ENCODE results near the gene CEP170. TPM values are rescaled to one million over a fixed set of nuclear protein-coding genes. Genes with fewer than 3 reads are reported as not detected.
"Not testable (repeated sequence)": the region's sequence is repeated elsewhere in the genome, so short reads cannot be mapped to it uniquely, and the experiment has no call there.

The CEP170 gene
- total RNA-seq, 1 donor from 2014 or later, result 164 TPM

DNA sequence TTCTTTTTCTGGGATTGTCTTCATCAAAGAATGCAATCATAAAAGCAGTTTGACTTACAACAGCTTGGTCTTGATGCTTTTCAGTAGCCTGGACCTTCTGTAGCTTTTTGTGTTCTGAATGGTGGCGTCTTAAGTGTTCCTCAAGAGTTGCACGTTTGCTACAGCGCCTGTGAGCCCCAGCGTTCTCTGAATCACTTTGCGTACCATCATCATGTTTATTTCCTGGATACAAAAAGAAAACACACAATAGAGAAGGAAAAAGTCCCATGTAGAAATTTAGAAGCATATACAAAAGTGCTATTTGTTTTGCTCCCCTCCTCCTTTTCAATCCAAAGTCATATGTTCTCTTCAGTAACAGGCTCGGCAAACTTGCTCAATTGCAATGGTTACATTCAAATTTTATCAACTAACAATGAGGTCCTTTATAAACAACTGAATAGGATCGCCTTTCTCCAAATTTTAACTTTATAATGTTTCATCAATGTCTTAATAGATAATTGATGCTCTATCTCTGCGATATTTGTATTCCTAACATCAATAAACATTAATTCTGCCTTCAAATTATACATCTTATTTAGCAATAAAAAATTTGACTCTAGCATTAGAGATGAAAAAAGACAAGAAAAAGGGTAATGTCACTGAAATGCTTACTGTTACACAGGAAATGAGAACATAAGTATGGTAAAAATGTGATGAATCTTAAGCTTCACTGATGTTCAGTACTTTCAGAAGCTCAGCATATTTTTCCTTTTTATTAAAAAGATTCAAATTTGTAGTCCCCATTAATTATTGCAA, 68.7 kb downstream of the CEP170 start:
- not testable (repeated sequence) for H3K4me1 ChIP-seq (ENCODE audit: insufficient read depth, low read length); DNase-seq (ENCODE audit: low read depth); H3K27me3 ChIP-seq (ENCODE audit: insufficient read depth, low read length); H4K20me1 ChIP-seq (ENCODE audit: insufficient read depth, low read length); H3K4me3 ChIP-seq (ENCODE audit: insufficient read depth, low read depth, low read length); H2AFZ ChIP-seq (ENCODE audit: low read depth, low read length); H3K9me3 ChIP-seq (ENCODE audit: insufficient read depth, low read depth, low read length); FAIRE-seq; H3K27ac ChIP-seq (ENCODE audit: low read depth, low read length); H3K4me2 ChIP-seq (ENCODE audit: low read length); H3K9ac ChIP-seq (ENCODE audit: low read length); H3K4me1 Mint-ChIP-seq (ENCODE audit: low read depth, unreplicated experiment); H3K9me3 Mint-ChIP-seq (ENCODE audit: unreplicated experiment); H3K27me3 Mint-ChIP-seq (ENCODE audit: low read depth, unreplicated experiment); H3K36me3 Mint-ChIP-seq (ENCODE audit: low read depth, unreplicated experiment); H3K27ac Mint-ChIP-seq (ENCODE audit: unreplicated experiment); H3K4me3 Mint-ChIP-seq (ENCODE audit: unreplicated experiment)
- peaks cover 31% of the 10 kb centered on the region for H3K79me2 ChIP-seq (ENCODE audit: insufficient read depth, low read length)
- peaks cover 25% of the 10 kb centered on the region for H3K36me3 ChIP-seq (ENCODE audit: insufficient read depth, low read length)

- H3K27ac Mint-ChIP-seq (ENCODE audit: unreplicated experiment); H3K27ac ChIP-seq (ENCODE audit: low read depth, low read length); H4K20me1 ChIP-seq (ENCODE audit: insufficient read depth, low read length); H3K4me3 ChIP-seq (ENCODE audit: insufficient read depth, low read depth, low read length); H3K4me3 Mint-ChIP-seq (ENCODE audit: unreplicated experiment); H3K9me3 ChIP-seq (ENCODE audit: insufficient read depth, low read depth, low read length); H3K9me3 Mint-ChIP-seq (ENCODE audit: unreplicated experiment); H3K9ac ChIP-seq (ENCODE audit: low read length); FAIRE-seq; H3K36me3 Mint-ChIP-seq (ENCODE audit: low read depth, unreplicated experiment); DNase-seq (ENCODE audit: low read depth); H3K27me3 Mint-ChIP-seq (ENCODE audit: low read depth, unreplicated experiment); H2AFZ ChIP-seq (ENCODE audit: low read depth, low read length); H3K27me3 ChIP-seq (ENCODE audit: insufficient read depth, low read length); H3K4me2 ChIP-seq (ENCODE audit: low read length); H3K4me1 ChIP-seq (ENCODE audit: insufficient read depth, low read length); H3K4me1 Mint-ChIP-seq (ENCODE audit: low read depth, unreplicated experiment): not testable (repeated sequence)
- Histone ChIP-seq H3K36me3 (ENCODE audit: insufficient read depth, low read length) (peaks cover 28% of the 10 kb centered on the region), H3K79me2 (ENCODE audit: insufficient read depth, low read length) (peaks cover 45% of the 10 kb centered on the region)
Measured at GRCh38 chr1:243184787-243185186, 70.3 kb downstream of the CEP170 start.

GRCh38 chr1:243183661-243184060, 71.4 kb downstream of the CEP170 start:
- not testable (repeated sequence) for H3K4me2 ChIP-seq (ENCODE audit: low read length); FAIRE-seq; H3K27ac Mint-ChIP-seq (ENCODE audit: unreplicated experiment); H3K27me3 ChIP-seq (ENCODE audit: insufficient read depth, low read length); H2AFZ ChIP-seq (ENCODE audit: low read depth, low read length); H3K9me3 Mint-ChIP-seq (ENCODE audit: unreplicated experiment); H4K20me1 ChIP-seq (ENCODE audit: insufficient read depth, low read length); H3K27me3 Mint-ChIP-seq (ENCODE audit: low read depth, unreplicated experiment); DNase-seq (ENCODE audit: low read depth); H3K27ac ChIP-seq (ENCODE audit: low read depth, low read length); H3K4me1 Mint-ChIP-seq (ENCODE audit: low read depth, unreplicated experiment); H3K4me3 Mint-ChIP-seq (ENCODE audit: unreplicated experiment); H3K36me3 Mint-ChIP-seq (ENCODE audit: low read depth, unreplicated experiment); H3K4me1 ChIP-seq (ENCODE audit: insufficient read depth, low read length); H3K9me3 ChIP-seq (ENCODE audit: insufficient read depth, low read depth, low read length); H3K9ac ChIP-seq (ENCODE audit: low read length); H3K4me3 ChIP-seq (ENCODE audit: insufficient read depth, low read depth, low read length)
- peaks cover 50% of the 10 kb centered on the region for H3K79me2 ChIP-seq (ENCODE audit: insufficient read depth, low read length)
- H3K36me3 ChIP-seq (ENCODE audit: insufficient read depth, low read length), result peaks cover 28% of the 10 kb centered on the region

DNA sequence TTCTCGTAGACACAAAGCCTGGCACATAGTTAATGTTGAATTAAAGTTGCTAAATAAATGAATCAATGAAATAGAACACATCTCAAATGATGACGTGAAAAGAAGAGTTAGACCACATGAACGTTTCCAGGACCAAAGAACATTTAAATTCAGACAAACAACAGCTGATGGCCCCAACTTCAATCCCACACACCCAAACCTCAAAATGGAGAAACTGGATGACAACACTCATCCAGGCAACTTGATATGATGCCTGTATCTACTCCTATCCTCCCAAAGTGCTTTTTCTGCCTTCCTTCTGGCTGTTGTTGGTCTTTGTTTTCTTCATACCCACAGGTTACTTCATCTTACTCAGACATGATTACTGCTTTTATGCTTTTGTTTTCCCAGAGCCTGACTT, 71.9 kb downstream of the CEP170 start:
- not testable (repeated sequence) for H3K27ac Mint-ChIP-seq (ENCODE audit: unreplicated experiment)

More for the DNA sequence above, 71.9 kb downstream of the CEP170 start:
- not testable (repeated sequence) for H3K27me3 Mint-ChIP-seq (ENCODE audit: low read depth, unreplicated experiment); H2AFZ ChIP-seq (ENCODE audit: low read depth, low read length); H3K4me1 ChIP-seq (ENCODE audit: insufficient read depth, low read length); H3K27me3 ChIP-seq (ENCODE audit: insufficient read depth, low read length); H3K36me3 Mint-ChIP-seq (ENCODE audit: low read depth, unreplicated experiment); H3K4me1 Mint-ChIP-seq (ENCODE audit: low read depth, unreplicated experiment); H3K9me3 ChIP-seq (ENCODE audit: insufficient read depth, low read depth, low read length); H3K4me2 ChIP-seq (ENCODE audit: low read length); H3K9ac ChIP-seq (ENCODE audit: low read length); H4K20me1 ChIP-seq (ENCODE audit: insufficient read depth, low read length); H3K9me3 Mint-ChIP-seq (ENCODE audit: unreplicated experiment); FAIRE-seq; H3K4me3 ChIP-seq (ENCODE audit: insufficient read depth, low read depth, low read length); H3K4me3 Mint-ChIP-seq (ENCODE audit: unreplicated experiment); H3K27ac ChIP-seq (ENCODE audit: low read depth, low read length); DNase-seq (ENCODE audit: low read depth)
- peaks cover 26% of the 10 kb centered on the region for H3K36me3 ChIP-seq (ENCODE audit: insufficient read depth, low read length)
- peaks cover 53% of the 10 kb centered on the region for H3K79me2 ChIP-seq (ENCODE audit: insufficient read depth, low read length)

Data from astrocyte (in vitro differentiated cells and primary cell).